HCT116 (cell line): Measurements from ENCODE around the gene CBX4. TPM values are rescaled to one million over a fixed set of nuclear protein-coding genes. Genes with fewer than 3 reads are reported as not detected.

Source experiments
- ATAC-seq: fragments of 200-7000 bp; cut with Tn5 transposase; 2 replicates; pipeline ENCODE4 v1.9.1; 2020; ENCODE audit warnings: mild to moderate bottlenecking, moderate library complexity
- BruUV-seq: library from RNA; stranded (reverse); fragments of 400-500 nt; replicated peaks from 2 replicates; lab custom pipeline; 2021; lab: Mats Ljungman, UMichigan
- CTCF ChIA-PET: fragments of 300-600 bp; sonication (Branson Sonifier 250); formaldehyde crosslinking; loops from one replicate; lab custom pipeline; 2021; ENCODE audit warnings: antibody characterized with exemption; lab: Charles Lee
- POLR2A ChIA-PET: fragments of 300-600, 350-600 bp; sonication (Branson Sonifier 250); formaldehyde crosslinking; loops from one replicate; lab custom pipeline; 2021; ENCODE audit warnings: antibody characterized with exemption; lab: Charles Lee
- RAD21 ChIA-PET, 2 experiments: fragments of 300-600 bp; sonication (Branson Sonifier 250); formaldehyde crosslinking; loops; one replicate each; lab custom pipeline; 2023; ENCODE audit warnings: low total read pairs in 2 of 2; ENCODE audit not compliant: uncharacterized antibody in 2 of 2, unreplicated experiment in 2 of 2, low non-redundant PET in 1 of 2; lab: Charles Lee
- DNase-seq: peaks from one replicate; pipeline ENCODE4 v3.0.0-alpha.2; 2010; ENCODE audit warnings: low read depth, low spot score
- H2AFZ ChIP-seq: fragments of 200-600 bp; shearing (Covaris generic), sonication (generic); 2 replicates; pipeline ENCODE4 v1.6.1; 2017; ENCODE audit warnings: low read depth, mixed run types, mixed read lengths, antibody characterized with exemption, low read length; ENCODE audit not compliant: poor library complexity, severe bottlenecking
- H3K27ac ChIP-seq: 2 replicates; pipeline ENCODE4 v1.5.1; 2012; ENCODE audit warnings: low read depth, low read length
- H3K27me3 ChIP-seq: fragments of 200-600 bp; sonication (generic); 2 replicates; pipeline ENCODE4 v1.6.1; 2016; ENCODE audit warnings: mixed run types, low read length, mixed read lengths; ENCODE audit not compliant: insufficient read depth
- H3K36me3 ChIP-seq, 2 experiments: fragments of 200-500 bp in 1 of 2; fragments of 200-600 bp in 1 of 2; sonication (Bioruptor generic) in 1 of 2; sonication (generic) in 1 of 2; 2 replicates each; pipeline versions ENCODE4 v1.5.1 to v1.6.1; 2014 to 2016; ENCODE audit warnings: low read length in 2 of 2, inconsistent platforms in 1 of 2, mixed read lengths in 1 of 2, mixed run types in 1 of 2; ENCODE audit not compliant: insufficient read depth in 2 of 2, control insufficient read depth in 1 of 2
- H3K4me1 ChIP-seq, 2 experiments: fragments of 200-600 bp in 1 of 2; sonication (generic) in 1 of 2; 2 replicates each; pipeline versions ENCODE4 v1.5.1 to v1.6.1; 2012 to 2017; ENCODE audit warnings: low read length in 2 of 2, inconsistent platforms in 1 of 2, mild to moderate bottlenecking in 1 of 2, mixed read lengths in 1 of 2, mixed run types in 1 of 2, moderate library complexity in 1 of 2; ENCODE audit not compliant: insufficient read depth in 2 of 2, control insufficient read depth in 1 of 2
- H3K4me2 ChIP-seq: fragments of 200-600 bp; sonication (generic); 2 replicates; pipeline ENCODE4 v1.6.1; 2017; ENCODE audit warnings: mixed run types, low read length, mixed read lengths
- H3K4me3 ChIP-seq, 2 experiments: fragments of 200-600 bp in 1 of 2; sonication (generic) in 1 of 2; replicated peaks in 1 of 2; 2 replicates each; pipeline ENCODE4 v1.5.1; 2011 to 2016; ENCODE audit warnings: low read length in 2 of 2, control low read depth in 1 of 2, low read depth in 1 of 2, mild to moderate bottlenecking in 1 of 2, mixed read lengths in 1 of 2, mixed run types in 1 of 2
- H3K79me2 ChIP-seq: fragments of 200-600 bp; sonication (generic); 2 replicates; pipeline ENCODE4 v1.6.1; 2017; ENCODE audit warnings: mild to moderate bottlenecking, mixed run types, low read length, moderate library complexity, mixed read lengths; ENCODE audit not compliant: insufficient read depth
- H3K9ac ChIP-seq: fragments of 200-600 bp; sonication (generic); 2 replicates; pipeline ENCODE4 v1.6.1; 2016; ENCODE audit warnings: low read length, mixed read lengths
- H3K9me2 ChIP-seq: fragments of 200-600 bp; sonication (generic), shearing (Covaris generic); 2 replicates; pipeline ENCODE4 v1.6.1; 2017; ENCODE audit warnings: mixed run types, mild to moderate bottlenecking, moderate library complexity; ENCODE audit not compliant: insufficient read depth
- H3K9me3 ChIP-seq, 2 experiments: fragments of 200-500 bp in 1 of 2; fragments of 200-600 bp in 1 of 2; sonication (Bioruptor generic) in 1 of 2; sonication (generic) in 1 of 2; 2 replicates each; pipeline ENCODE4 v1.6.1; 2014 to 2017; ENCODE audit warnings: low read length in 2 of 2, mixed read lengths in 2 of 2, inconsistent platforms in 1 of 2, low read depth in 1 of 2, mild to moderate bottlenecking in 1 of 2, mixed run types in 1 of 2, moderate library complexity in 1 of 2; ENCODE audit not compliant: control insufficient read depth in 1 of 2, insufficient read depth in 1 of 2
- H4K20me1 ChIP-seq: fragments of 200-600 bp; sonication (generic), shearing (Covaris generic); 2 replicates; pipeline ENCODE4 v1.6.1; 2017; ENCODE audit warnings: mixed run types, mild to moderate bottlenecking, moderate library complexity; ENCODE audit not compliant: insufficient read depth
- EGR1 ChIP-seq: IDR thresholded peaks from 2 replicates; pipeline ENCODE4 v1.6.1; 2012; ENCODE audit warnings: low read depth
- RAD21 ChIP-seq: IDR thresholded peaks from 2 replicates; pipeline ENCODE4 v1.6.1; 2012; ENCODE audit warnings: low read depth, mild to moderate bottlenecking
- ZFX ChIP-seq: fragments of 450-650 bp; IDR thresholded peaks from 2 replicates; pipeline ENCODE4 v1.6.1; 2017
- intact Hi-C: fragments of 100-400 bp; cut with micrococcal nuclease; formaldehyde crosslinking; loops from 2 replicates; pipeline ENCODE4 v1.10.0; 2022
- total RNA-seq: library from RNA; stranded (reverse); gene quantifications from one replicate; pipeline ENCODE4 v1.2.1, GENCODE V29; 2021; ENCODE audit not compliant: unreplicated experiment
- TF ChIP-seq, protein P1 (sequence below), 3 experiments: fragments of 200-600 bp in 1 of 3; sonication (generic) in 1 of 3; IDR thresholded peaks in 2 of 3; conservative IDR thresholded peaks in 1 of 3; 2 replicates each; pipeline ENCODE4 v1.5.1; 2012 to 2017; ENCODE audit warnings: low read depth in 2 of 3, low read length in 2 of 3, antibody characterized with exemption in 1 of 3, borderline replicate concordance in 1 of 3, control low read depth in 1 of 3, mild to moderate bottlenecking in 1 of 3, mixed read lengths in 1 of 3, mixed run types in 1 of 3, moderate library complexity in 1 of 3; ENCODE audit not compliant: insufficient read depth in 1 of 3
- TF ChIP-seq, protein P2 (sequence below): IDR thresholded peaks from 2 replicates; pipeline ENCODE4 v1.6.1; 2012; ENCODE audit warnings: low read depth

Gene CBX4
- total RNA-seq, 1 experiment from 2014 or later = 60.9 TPM

DNA sequence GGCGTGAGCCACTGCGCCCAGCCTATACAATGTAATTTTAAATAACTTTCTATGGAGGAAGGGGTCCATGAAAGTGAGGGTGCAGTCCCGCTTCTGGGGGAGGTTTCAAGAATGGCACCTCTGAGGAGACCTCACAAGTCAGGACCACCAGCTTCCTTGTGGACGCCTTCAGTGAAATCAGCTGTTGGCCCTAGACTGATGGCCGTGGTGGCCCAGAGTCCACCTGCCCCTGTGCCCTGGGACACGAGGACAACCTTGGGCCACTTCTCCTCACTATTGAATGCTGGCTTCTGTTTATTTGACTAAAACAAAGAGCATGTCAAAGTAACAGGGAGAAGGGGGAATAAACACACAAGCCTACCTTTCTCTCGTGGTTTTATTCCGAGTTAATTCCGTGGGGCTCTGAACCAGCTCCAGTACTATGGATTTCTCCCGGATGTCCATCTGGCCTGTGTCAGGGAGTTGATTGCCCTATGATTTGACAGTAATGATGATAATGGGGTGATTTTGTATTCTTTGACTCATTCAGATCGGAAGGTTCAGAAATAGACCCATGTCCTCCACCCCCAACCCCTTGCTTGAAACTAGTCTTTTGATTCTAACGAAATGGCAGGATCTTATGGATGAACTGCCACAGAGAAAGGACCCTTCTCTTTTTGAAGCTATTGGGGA is 8.6 kb upstream of the CBX4 start:
- RAD21 ChIA-PET = no interaction called here
- H3K9ac ChIP-seq = no peak overlapping the region
- H3K4me2 ChIP-seq = no peak overlapping the region
- CTCF ChIA-PET = interaction anchor here (6.0 kb wide), 1 partner anchor 8 kb away, joined by 67 read pairs; the partner anchor contains the start of gene CBX4
- POLR2A ChIA-PET = interaction anchor here (7.5 kb wide), 1 partner anchor 8 kb away, joined by 73 read pairs; the partner anchor contains the start of gene CBX4
- no peaks in the 10 kb centered on the region for H3K36me3 ChIP-seq
- no TSS peak for BruUV-seq
- no peak overlapping the region for H3K4me3 ChIP-seq
- no peaks in the 10 kb centered on the region for H4K20me1 ChIP-seq
- no peak overlapping the region for H2AFZ ChIP-seq
- intact Hi-C loops = no loop called here
- DNase-seq = no peak
- peaks cover 45 to 59% of the 10 kb centered on the region in 2 experiments for H3K4me1 ChIP-seq
- no peaks in the 10 kb centered on the region for H3K27me3 ChIP-seq
- no peaks in the 10 kb centered on the region for H3K9me2 ChIP-seq
- no peak overlapping the region for H3K27ac ChIP-seq
- no peaks in the 10 kb centered on the region for H3K9me3 ChIP-seq
- no peaks in the 10 kb centered on the region for H3K79me2 ChIP-seq
- ATAC-seq = no peak
- TF ChIP-seq, protein P1, sequence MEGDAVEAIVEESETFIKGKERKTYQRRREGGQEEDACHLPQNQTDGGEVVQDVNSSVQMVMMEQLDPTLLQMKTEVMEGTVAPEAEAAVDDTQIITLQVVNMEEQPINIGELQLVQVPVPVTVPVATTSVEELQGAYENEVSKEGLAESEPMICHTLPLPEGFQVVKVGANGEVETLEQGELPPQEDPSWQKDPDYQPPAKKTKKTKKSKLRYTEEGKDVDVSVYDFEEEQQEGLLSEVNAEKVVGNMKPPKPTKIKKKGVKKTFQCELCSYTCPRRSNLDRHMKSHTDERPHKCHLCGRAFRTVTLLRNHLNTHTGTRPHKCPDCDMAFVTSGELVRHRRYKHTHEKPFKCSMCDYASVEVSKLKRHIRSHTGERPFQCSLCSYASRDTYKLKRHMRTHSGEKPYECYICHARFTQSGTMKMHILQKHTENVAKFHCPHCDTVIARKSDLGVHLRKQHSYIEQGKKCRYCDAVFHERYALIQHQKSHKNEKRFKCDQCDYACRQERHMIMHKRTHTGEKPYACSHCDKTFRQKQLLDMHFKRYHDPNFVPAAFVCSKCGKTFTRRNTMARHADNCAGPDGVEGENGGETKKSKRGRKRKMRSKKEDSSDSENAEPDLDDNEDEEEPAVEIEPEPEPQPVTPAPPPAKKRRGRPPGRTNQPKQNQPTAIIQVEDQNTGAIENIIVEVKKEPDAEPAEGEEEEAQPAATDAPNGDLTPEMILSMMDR (IDR thresholded peaks at IDR 0.05 in 2 of 3, conservative IDR thresholded peaks at IDR 0.05 in 1 of 3; ENCODE audit: borderline replicate concordance in 1 of 3, insufficient read depth in 1 of 3, low read depth in 2 of 3, low read length in 2 of 3) = no peak
- TF ChIP-seq ZFX (no peak), EGR1 (no peak), RAD21 (no peak)
- TF ChIP-seq, protein P2, sequence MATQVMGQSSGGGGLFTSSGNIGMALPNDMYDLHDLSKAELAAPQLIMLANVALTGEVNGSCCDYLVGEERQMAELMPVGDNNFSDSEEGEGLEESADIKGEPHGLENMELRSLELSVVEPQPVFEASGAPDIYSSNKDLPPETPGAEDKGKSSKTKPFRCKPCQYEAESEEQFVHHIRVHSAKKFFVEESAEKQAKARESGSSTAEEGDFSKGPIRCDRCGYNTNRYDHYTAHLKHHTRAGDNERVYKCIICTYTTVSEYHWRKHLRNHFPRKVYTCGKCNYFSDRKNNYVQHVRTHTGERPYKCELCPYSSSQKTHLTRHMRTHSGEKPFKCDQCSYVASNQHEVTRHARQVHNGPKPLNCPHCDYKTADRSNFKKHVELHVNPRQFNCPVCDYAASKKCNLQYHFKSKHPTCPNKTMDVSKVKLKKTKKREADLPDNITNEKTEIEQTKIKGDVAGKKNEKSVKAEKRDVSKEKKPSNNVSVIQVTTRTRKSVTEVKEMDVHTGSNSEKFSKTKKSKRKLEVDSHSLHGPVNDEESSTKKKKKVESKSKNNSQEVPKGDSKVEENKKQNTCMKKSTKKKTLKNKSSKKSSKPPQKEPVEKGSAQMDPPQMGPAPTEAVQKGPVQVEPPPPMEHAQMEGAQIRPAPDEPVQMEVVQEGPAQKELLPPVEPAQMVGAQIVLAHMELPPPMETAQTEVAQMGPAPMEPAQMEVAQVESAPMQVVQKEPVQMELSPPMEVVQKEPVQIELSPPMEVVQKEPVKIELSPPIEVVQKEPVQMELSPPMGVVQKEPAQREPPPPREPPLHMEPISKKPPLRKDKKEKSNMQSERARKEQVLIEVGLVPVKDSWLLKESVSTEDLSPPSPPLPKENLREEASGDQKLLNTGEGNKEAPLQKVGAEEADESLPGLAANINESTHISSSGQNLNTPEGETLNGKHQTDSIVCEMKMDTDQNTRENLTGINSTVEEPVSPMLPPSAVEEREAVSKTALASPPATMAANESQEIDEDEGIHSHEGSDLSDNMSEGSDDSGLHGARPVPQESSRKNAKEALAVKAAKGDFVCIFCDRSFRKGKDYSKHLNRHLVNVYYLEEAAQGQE = no peak
